Measurements from ENCODE around the gene RND3.

RND3 gene

GRCh38 chr2:150487537-150488429, at the start of gene RND3:
Gene RND3 (minus strand): TSS chr2:150487667. CDS start chr2:150487417, 250 bp downstream.
- no peak for DNase-seq

- DNase-seq: no peak
Measured at GRCh38 chr2:150535176-150535575, 47.7 kb upstream of the RND3 start.

DNA sequence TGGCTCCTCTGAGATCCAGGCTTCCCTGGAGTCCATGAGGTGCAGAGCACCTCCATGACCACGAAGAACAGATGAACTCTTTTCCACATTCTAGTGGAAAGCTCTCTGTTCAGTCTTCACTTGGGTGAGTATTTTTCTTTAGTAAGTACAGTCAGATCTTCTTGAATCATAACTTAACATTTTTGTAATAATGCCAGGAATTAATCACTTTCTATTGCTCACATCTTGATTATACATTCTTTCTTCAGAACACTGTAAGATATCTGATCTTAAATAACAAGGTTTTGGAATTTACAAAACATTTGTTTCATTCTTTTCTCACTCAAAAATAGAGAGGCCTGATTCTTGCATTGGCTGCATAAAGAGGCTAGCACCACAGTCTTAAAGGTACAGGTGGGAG, 45.4 kb upstream of the RND3 start:
- DNase-seq: no peak

- DNase-seq: no peak
Measured at GRCh38 chr2:150532020-150532419, 44.6 kb upstream of the RND3 start.

- no peak for DNase-seq
Measured at GRCh38 chr2:150531591-150531990, 44.1 kb upstream of the RND3 start.

DNA sequence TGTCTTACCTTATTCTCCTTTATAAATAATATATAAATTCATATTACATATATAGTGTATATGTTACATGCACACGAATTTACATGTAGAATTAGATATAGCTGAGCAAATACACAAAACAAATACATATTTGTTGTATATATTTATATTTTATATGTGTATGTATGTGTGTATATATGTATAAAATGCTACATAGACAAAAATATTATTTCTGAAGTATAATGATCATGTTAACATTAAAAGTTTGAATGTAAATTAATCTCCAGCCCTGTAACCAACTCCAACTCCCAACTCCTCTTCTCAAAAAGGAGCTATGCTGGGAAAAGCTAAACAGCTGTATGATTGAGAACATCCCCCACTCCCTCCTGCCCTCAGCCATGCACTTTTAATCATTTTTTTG, 42.7 kb upstream of the RND3 start:
- DNase-seq: no peak

DNA sequence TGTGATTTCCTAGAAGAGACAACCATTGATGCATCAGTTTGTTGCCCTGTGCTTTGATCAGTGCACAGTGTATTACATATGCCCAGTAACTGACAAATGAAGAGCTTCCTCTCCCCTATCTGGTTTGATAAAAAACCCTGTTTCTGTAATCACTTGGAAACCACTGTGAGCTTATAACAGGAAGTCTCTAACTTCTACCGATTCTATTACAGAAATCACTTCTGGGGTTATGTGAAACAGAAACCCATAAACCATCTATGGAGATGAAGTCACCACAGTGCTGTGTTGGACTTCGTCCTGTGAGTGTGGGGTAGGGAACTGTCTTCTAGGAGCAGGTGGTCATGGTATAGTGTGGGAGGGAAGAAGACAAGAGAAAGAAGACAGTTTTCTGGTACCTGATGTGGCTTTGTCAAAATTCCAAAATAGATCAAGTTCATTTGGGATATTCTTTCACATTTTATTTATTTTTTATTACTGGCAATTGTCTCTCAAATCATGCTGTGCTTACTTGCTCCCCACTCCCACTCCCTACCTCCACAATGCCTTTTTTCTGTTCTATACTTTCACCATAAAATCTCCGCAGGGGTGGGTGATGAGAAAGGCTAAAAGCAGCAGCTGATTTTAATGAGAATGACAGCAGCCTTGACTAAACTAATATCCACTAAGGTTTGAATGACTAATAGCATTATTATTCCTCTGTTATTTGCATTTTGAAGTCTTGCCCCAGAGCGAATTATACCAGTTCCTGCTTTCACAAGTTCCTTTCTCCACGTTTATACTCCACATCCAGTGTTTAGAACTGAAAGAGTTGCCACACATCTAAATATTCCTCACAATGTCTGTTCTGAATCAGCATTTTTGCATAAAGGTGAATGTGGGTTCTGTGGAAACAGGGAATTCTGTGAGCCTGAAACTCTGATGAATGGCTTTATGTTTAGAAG, 41.7 kb upstream of the RND3 start:
- no peak for DNase-seq

DNA sequence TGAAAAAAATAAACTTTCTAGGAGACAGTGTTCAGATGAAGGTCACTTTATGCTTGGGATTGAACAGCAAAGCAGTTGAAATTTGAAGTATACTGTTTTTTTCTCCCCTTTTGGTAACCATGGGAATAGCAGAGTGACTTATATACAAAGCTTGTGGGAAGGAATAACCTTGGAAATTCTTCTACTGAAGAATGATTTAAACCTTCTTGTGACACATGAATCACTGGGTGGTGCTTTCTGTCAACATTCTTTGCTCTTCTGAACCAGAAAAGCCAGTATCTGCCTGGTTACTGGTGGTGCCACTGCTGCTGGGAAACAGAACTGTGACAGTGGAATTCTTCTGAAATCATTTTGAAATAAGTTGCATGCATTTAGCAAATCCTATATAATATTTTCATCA, 39.4 kb upstream of the RND3 start:
- DNase-seq: no peak

DNA sequence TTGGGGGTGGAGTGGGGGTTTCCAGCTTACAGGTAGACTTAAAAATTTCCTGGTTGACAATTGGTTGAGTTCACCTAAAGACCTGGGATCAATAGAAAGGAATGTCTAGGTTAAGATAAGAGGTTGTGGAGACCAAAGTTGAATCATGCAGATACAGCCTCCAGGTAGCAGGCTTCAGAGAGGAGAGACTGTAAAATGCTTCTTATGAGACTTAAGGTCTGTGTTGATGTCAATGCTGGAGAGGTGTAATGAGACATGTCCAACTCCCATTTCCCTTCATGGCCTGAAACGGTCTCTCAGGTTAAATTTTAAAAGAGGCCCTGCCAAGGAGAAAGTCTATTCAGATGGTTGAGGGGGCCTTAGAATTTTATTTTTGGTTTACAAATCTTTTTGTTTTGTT, 38.5 kb upstream of the RND3 start:
- DNase-seq: no peak

DNA sequence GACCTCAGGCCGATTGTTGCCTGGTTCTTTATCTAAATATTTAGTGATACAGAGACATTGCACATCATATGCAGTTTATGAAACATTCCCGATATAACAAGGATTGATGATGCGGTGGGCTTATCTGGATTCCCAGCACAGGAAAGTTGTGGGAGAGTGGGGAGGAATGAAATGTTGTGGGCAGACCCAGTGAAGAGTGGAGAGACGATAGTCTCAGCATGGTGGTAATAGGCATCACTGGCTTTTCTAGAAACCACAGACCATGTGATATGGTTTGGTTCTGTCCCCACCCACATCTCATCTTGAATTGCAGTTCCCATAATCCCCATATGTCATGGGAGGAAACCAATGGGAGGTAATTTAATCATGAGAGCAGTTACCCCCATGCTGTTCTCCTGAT, 34.8 kb upstream of the RND3 start:
- DNase-seq: no peak

GRCh38 chr2:150520887-150521664, 33.6 kb upstream of the RND3 start:
- DNase-seq: no peak

DNA sequence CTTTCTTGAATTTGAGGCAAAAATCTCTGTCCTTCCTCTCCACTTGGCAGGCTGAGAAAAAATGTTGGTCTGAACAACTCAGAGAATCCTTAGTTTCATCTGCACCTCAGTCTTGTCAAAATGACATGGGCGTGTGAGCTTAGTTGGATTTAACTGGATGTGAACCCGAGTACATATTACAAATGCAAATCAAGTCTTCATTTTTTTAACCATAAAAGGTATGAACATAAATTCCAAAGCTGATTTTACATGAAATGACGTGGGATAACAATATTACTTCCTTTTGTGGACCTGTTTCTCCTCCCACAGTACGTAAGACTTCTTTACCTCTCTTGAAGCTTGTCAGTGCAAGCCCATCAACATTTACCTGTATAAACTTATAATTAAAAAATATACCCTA, 32.6 kb upstream of the RND3 start:
- no peak for DNase-seq

GRCh38 chr2:150517951-150518680, 30.6 kb upstream of the RND3 start:
- no peak for DNase-seq

- no peak for DNase-seq
Measured at GRCh38 chr2:150513647-150514046, 26.2 kb upstream of the RND3 start.

- DNase-seq: no peak
Measured at GRCh38 chr2:150508497-150509137, 21.1 kb upstream of the RND3 start.

DNA sequence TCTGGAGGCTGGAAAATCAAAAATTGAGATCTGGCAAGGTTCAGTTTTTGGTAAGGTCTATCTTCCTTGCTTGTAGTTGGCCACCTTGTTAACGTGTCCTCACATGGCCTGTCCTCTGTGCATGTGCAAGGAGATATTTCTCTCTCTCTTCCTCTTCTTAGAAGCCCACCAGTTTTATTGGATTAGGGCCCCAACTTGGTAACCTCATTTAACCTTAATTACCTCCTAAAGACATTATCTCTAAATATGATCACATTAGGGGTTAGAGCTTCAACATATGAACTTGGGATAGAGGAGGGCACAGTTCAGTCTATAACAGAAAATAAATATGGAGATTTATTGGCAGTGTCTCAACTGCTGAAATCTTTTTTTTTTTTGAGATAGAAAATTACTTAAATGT, 19.6 kb upstream of the RND3 start:
- no peak for DNase-seq

GRCh38 chr2:150505178-150505577, 17.7 kb upstream of the RND3 start:
- DNase-seq: no peak

DNA sequence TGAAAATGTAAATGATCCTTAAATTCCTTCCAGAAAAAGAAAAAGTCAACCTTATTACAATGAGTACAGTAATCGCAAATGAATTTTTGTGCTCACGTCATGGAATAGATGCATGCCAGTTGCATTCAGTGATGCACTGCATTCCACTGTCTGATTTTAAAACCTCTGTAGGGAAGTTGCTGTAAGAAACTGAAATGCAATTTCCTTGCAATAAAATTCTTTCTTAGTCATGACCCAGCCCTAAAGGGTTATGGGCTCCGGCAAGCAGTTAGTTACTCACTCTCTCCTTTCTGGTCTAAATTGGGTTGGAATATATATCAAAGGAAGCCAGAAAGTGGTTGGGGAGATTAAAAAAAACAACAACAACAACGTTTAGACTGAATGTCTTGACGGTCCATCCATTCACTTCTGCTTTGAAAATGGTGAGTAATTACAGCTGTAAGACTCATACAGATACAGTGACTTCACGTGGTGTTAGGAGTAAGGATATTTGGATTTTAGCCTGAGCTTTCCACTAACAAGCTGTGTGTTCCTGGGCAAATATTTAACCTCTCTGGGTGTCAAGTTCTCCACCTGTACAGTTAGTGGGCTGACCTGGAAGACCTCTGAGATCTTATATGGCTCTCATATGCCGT, 8.6 kb upstream of the RND3 start:
- no peak for DNase-seq

- no peak for DNase-seq
Measured at GRCh38 chr2:150495001-150495400, 7.5 kb upstream of the RND3 start.

DNA sequence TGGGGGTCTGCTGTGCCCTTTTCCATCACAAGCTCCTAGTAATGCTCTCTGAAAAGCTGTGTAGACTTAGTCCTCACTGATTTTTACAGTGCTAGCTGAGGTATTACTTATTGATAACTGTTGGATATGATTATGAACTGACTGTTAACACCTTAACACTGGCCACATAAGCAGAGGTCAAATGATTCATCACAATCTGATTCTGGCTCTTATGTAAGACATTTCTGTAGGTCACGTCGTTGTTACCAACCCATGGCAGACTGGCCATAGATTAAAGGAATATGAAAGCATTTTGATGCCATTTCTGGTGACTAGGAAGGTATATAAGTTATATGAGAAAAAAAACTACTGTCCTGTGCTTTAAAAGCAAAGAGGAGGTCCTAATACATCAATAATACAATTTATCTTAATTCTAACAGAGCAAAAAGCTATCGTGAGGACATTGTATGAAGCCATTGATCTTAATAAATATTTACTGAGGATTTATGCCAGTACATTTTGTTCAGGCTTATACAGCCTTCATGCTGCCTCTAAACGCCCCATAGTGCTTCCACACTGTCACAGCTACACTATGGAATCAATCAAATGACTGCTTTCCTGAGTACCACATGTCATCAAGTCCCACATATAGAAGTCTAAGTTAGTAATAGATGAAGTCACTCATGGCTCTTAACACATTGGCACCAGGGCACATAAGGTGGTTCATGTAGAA, 6.9 kb upstream of the RND3 start:
- DNase-seq: no peak

DNA sequence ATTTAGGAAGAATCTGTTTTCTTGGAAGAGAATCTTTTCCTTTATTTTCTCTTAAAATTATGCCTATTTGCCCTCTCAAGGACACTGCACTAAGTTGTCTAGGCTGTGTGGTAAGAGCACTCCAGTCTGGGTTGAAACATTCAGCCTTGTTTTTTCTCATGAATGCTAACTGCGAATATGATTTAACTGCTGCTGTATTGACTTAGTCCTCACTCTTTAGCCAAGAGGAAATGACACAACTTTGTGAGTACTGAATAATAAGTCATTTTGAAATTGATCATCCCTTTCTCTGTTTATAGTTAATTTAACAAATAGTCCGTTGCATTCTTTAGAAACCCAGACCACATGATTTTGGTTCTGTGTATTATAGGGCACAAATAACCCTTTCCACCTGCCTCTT, 4.5 kb upstream of the RND3 start:
- DNase-seq: no peak

All from cortex of kidney (tissue), 1 donor.